Measurements from ENCODE around the gene RNF222.
A peak's percentile ranks its signal among the peaks of the same experiment; 100 is the strongest.
"Not testable (repeated sequence)": the region's sequence is repeated elsewhere in the genome, so short reads cannot be mapped to it uniquely, and the experiment has no call there.

The RNF222 gene

GRCh38 chr17:8382052-8382879 is 15.4 kb downstream of the RNF222 start:
- no peak for DNase-seq (ENCODE audit: low read depth in 2 of 2, low spot score in 1 of 2)

- DNase-seq (ENCODE audit: low read depth in 2 of 2, low spot score in 1 of 2), result no peak
Observed at GRCh38 chr17:8380049-8380448, 17.6 kb downstream of the RNF222 start.

- not testable (repeated sequence) for DNase-seq (ENCODE audit: low read depth in 2 of 2, low spot score in 1 of 2)
Observed at GRCh38 chr17:8378117-8378516, 19.5 kb downstream of the RNF222 start.

- DNase-seq (ENCODE audit: low read depth in 2 of 2, low spot score in 1 of 2), result no peak
Observed at GRCh38 chr17:8377422-8377821, 20.2 kb downstream of the RNF222 start.

- peak; percentile 75 to 80 for DNase-seq (ENCODE audit: low read depth in 2 of 2, low spot score in 1 of 2)
Observed at GRCh38 chr17:8376271-8377067, 21.2 kb downstream of the RNF222 start, which contains the start of gene KRABD2. Gene KRABD2 (minus strand): TSS chr17:8376704.

- no peak for DNase-seq (ENCODE audit: low read depth in 2 of 2, low spot score in 1 of 2)
Observed at GRCh38 chr17:8375738-8376259, 21.8 kb downstream of the RNF222 start.

GRCh38 chr17:8373856-8374255 is 23.8 kb downstream of the RNF222 start:
- DNase-seq (ENCODE audit: low read depth in 2 of 2, low spot score in 1 of 2), result not testable (repeated sequence)

- no peak for DNase-seq (ENCODE audit: low read depth in 2 of 2, low spot score in 1 of 2)
Observed at GRCh38 chr17:8372422-8372821, 25.2 kb downstream of the RNF222 start.

GRCh38 chr17:8371786-8372185 is 25.8 kb downstream of the RNF222 start:
- DNase-seq (ENCODE audit: low read depth in 2 of 2, low spot score in 1 of 2), result no peak

- DNase-seq (ENCODE audit: low read depth in 2 of 2, low spot score in 1 of 2), result no peak
Observed at GRCh38 chr17:8369944-8370343, 27.7 kb downstream of the RNF222 start.

GRCh38 chr17:8368193-8368592 is 29.4 kb downstream of the RNF222 start:
- no peak for DNase-seq (ENCODE audit: low read depth in 2 of 2, low spot score in 1 of 2)

- no peak for DNase-seq (ENCODE audit: low read depth in 2 of 2, low spot score in 1 of 2)
Observed at GRCh38 chr17:8366231-8366630, 31.4 kb downstream of the RNF222 start.

- no peak for DNase-seq (ENCODE audit: low read depth in 2 of 2, low spot score in 1 of 2)
Observed at GRCh38 chr17:8365143-8365542, 32.5 kb downstream of the RNF222 start.

- DNase-seq (ENCODE audit: low read depth in 2 of 2, low spot score in 1 of 2), result no peak
Observed at GRCh38 chr17:8362651-8363332, 34.8 kb downstream of the RNF222 start.

GRCh38 chr17:8360751-8361150 is 36.9 kb downstream of the RNF222 start:
- DNase-seq (ENCODE audit: low read depth in 2 of 2, low spot score in 1 of 2), result no peak

GRCh38 chr17:8360260-8360659 is 37.4 kb downstream of the RNF222 start:
- DNase-seq (ENCODE audit: low read depth in 2 of 2, low spot score in 1 of 2), result no peak

GRCh38 chr17:8359769-8360168 is 37.9 kb downstream of the RNF222 start:
- no peak for DNase-seq (ENCODE audit: low read depth in 2 of 2, low spot score in 1 of 2)

- DNase-seq (ENCODE audit: low read depth in 2 of 2, low spot score in 1 of 2), result no peak
Observed at GRCh38 chr17:8357910-8358309, 39.7 kb downstream of the RNF222 start.

- DNase-seq (ENCODE audit: low read depth in 2 of 2, low spot score in 1 of 2), result no peak
Observed at GRCh38 chr17:8354236-8354635, 43.4 kb downstream of the RNF222 start.

GRCh38 chr17:8353736-8354135 is 43.9 kb downstream of the RNF222 start:
- DNase-seq (ENCODE audit: low read depth in 2 of 2, low spot score in 1 of 2), result no peak

- DNase-seq (ENCODE audit: low read depth in 2 of 2, low spot score in 1 of 2), result no peak
Observed at GRCh38 chr17:8350339-8350738, 47.3 kb downstream of the RNF222 start.

Measured in stimulated activated CD8-positive, alpha-beta memory T cell treated with anti-CD3 and anti-CD28 coated beads, Interleukin-4, amount 100 ng/mL, for 1 hour (primary cell).